Prostate gland (tissue), 2 donors: Measurements from ENCODE around the gene SMYD3. TPM values are rescaled to one million over a fixed set of nuclear protein-coding genes. Genes with fewer than 3 reads are reported as not detected.

Experiments used
- DNase-seq: peaks from one replicate; pipeline ENCODE4 v3.0.0-alpha.2; 2019; ENCODE audit warnings: low spot score
- H3K27ac ChIP-seq, 2 donors: fragments of 200-600 bp; sonication (generic); 2 replicates each; pipeline ENCODE4 v1.5.1; 2017 to 2019
- H3K27me3 ChIP-seq: fragments of 200-600 bp; sonication (generic); replicated peaks from 2 replicates; pipeline ENCODE4 v1.5.1; 2019; ENCODE audit not compliant: insufficient read depth
- H3K36me3 ChIP-seq, 2 donors: fragments of 200-600 bp; sonication (generic); 1 replicate in 1 of 2; 2 replicates in 1 of 2; pipeline versions ENCODE4 v1.5.1 to v1.8.1; 2017 to 2019
- H3K4me1 ChIP-seq: fragments of 200-600 bp; sonication (generic); replicated peaks from 2 replicates; pipeline ENCODE4 v1.5.1; 2019
- H3K4me3 ChIP-seq, 2 donors: fragments of 200-600 bp; sonication (generic); 2 replicates each; pipeline ENCODE4 v1.5.1; 2017 to 2019
- H3K9me3 ChIP-seq: fragments of 200-600 bp; sonication (generic); 2 replicates; pipeline ENCODE4 v1.5.1; 2017
- CTCF ChIP-seq, 4 experiments: fragments of 200-600 bp in 2 of 4; fragments of 450-650 bp in 2 of 4; sonication (generic) in 2 of 4; IDR thresholded peaks; 1 replicate in 3 of 4; 2 replicates in 1 of 4; pipeline ENCODE4 v1.5.1; 2016 to 2019; ENCODE audit warnings: antibody characterized with exemption in 4 of 4, mild to moderate bottlenecking in 2 of 4, moderate library complexity in 2 of 4
- POLR2A ChIP-seq: fragments of 450-650 bp; IDR thresholded peaks from one replicate; pipeline ENCODE4 v1.6.1; 2016; ENCODE audit warnings: antibody characterized with exemption, mild to moderate bottlenecking
- POLR2AphosphoS5 ChIP-seq: sonication (generic); formaldehyde crosslinking; IDR thresholded peaks from one replicate; pipeline ENCODE4 v1.6.1; 2017; ENCODE audit warnings: antibody characterized with exemption
- WGBS: methylation state at CpG from one replicate; pipeline ENCODE4 v1.1.5; 2018; 5-methylcytosine and 5-hydroxymethylcytosine counted together
- intact Hi-C: fragments of 100-400 bp; cut with DNase I; formaldehyde crosslinking; loops from one replicate; pipeline ENCODE4 v1.14.2; 2022
- total RNA-seq, 2 donors: library from RNA; depleted of rRNA; stranded (reverse); fragments of >200 nt; gene quantifications; one replicate each; pipeline ENCODE4 v1.1.0, GENCODE V29; 2016

SMYD3 gene
- total RNA-seq, 2 donors from 2014 or later: 19.8 to 23.9 TPM

- intact Hi-C loops: no loop called here
- 93% methylated on average over 6 of the region's 6 CpGs for WGBS
- Histone ChIP-seq H3K4me3 (no peak overlapping the region), H3K4me1 (no peaks in the 10 kb centered on the region), H3K27me3 (no peaks in the 10 kb centered on the region), H3K9me3 (no peaks in the 10 kb centered on the region), H3K27ac (no peak overlapping the region), H3K36me3 (no peaks in the 10 kb centered on the region)
- no peak for TF ChIP-seq POLR2A
- TF ChIP-seq POLR2AphosphoS5: no peak
- no peak for TF ChIP-seq CTCF (IDR thresholded peaks at IDR 0.05)
- no peak for DNase-seq
These were observed 328.3 kb downstream of the SMYD3 start for GRCh38 chr1:246178717-246179311.

- no peak overlapping the region for H3K4me3 ChIP-seq
- no peaks in the 10 kb centered on the region for H3K4me1 ChIP-seq
- H3K36me3 ChIP-seq: no peaks in the 10 kb centered on the region
- DNase-seq: no peak
- no peaks in the 10 kb centered on the region for H3K27me3 ChIP-seq
- TF ChIP-seq POLR2AphosphoS5 (no peak), CTCF (IDR thresholded peaks at IDR 0.05) (no peak)
- WGBS: 92% methylated on average over 11 of the region's 11 CpGs
- no peak overlapping the region for H3K27ac ChIP-seq
- H3K9me3 ChIP-seq: no peaks in the 10 kb centered on the region
- intact Hi-C loops: no loop called here
These were observed 330.7 kb downstream of the SMYD3 start for GRCh38 chr1:246176126-246177024.

- WGBS: 90% methylated on average over 8 of the region's 8 CpGs
- intact Hi-C loops: no loop called here
- Histone ChIP-seq H3K36me3 (no peaks in the 10 kb centered on the region), H3K27ac (no peak overlapping the region), H3K27me3 (no peaks in the 10 kb centered on the region), H3K4me3 (no peak overlapping the region), H3K4me1 (no peaks in the 10 kb centered on the region), H3K9me3 (no peaks in the 10 kb centered on the region)
- TF ChIP-seq POLR2AphosphoS5 (no peak), POLR2A (no peak), CTCF (IDR thresholded peaks at IDR 0.05) (no peak)
- DNase-seq: no peak
These were observed 336.4 kb downstream of the SMYD3 start for GRCh38 chr1:246170574-246171261.

GRCh38 chr1:246169486-246169885 lies 337.6 kb downstream of the SMYD3 start:
- 91% methylated on average over 8 of the region's 8 CpGs for WGBS
- no peaks in the 10 kb centered on the region for H3K9me3 ChIP-seq
- H3K4me3 ChIP-seq: no peak overlapping the region
- no peak overlapping the region for H3K27ac ChIP-seq
- intact Hi-C loops: no loop called here
- H3K36me3 ChIP-seq: no peaks in the 10 kb centered on the region
- no peaks in the 10 kb centered on the region for H3K4me1 ChIP-seq
- TF ChIP-seq POLR2A: no peak
- TF ChIP-seq POLR2AphosphoS5: no peak
- no peak for TF ChIP-seq CTCF (IDR thresholded peaks at IDR 0.05)
- H3K27me3 ChIP-seq: no peaks in the 10 kb centered on the region
- DNase-seq: no peak
